ENCODE results near the gene MAP3K12.
"Not testable (repeated sequence)": the region's sequence is repeated elsewhere in the genome, so short reads cannot be mapped to it uniquely, and the experiment has no call there.

The MAP3K12 gene

DNA sequence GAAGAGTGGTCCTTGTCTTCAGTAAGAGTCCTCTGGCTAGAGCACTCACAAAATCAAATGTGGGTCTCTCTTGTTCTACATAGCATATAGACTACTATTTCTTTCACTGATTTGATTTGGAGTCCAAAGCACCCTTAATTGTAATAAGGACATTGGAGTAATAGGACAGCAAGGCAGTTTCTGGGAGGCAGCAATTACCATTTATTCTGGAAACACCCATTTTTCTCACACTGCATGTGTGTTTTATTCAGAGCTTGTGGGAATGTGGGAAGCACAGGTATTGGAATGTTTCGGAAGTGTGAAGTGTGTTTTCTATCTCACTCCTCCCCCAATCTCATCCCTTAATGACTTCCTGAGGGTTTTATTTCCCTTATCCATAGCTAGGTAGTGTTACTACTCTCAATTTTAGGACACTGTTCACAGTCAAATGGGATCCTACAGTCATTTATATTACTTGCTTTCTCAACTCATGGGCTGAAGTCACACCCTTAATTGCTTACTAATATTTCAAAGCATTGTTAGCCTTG is 27.1 kb downstream of the MAP3K12 start:
- DNase-seq (ENCODE audit: low read depth in 2 of 3, low spot score in 1 of 3): no peak

GRCh38 chr12:53468282-53468681 is 31.0 kb downstream of the MAP3K12 start:
- no peak for DNase-seq (ENCODE audit: low read depth in 2 of 3, low spot score in 1 of 3)

DNA sequence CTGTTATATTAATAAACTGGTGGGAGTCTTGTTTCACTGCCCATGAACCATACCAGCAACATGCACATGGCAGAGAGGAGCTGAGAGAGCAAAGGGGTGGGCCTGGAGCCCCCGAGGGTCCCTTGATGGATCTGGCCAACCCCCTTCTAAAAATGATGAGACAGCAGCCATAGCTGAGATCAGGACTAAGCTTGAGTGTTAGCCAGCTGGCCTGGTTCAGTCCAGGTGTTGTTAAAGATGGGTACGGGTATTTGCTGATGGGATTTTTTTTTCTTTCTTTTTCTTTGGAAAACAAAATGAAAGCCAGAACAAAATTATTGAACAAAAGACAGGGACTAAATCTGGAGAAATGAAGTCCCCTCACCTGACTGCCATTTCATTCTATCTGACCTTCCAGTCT is 31.4 kb downstream of the MAP3K12 start:
- DNase-seq (ENCODE audit: low read depth in 2 of 3, low spot score in 1 of 3): no peak

DNA sequence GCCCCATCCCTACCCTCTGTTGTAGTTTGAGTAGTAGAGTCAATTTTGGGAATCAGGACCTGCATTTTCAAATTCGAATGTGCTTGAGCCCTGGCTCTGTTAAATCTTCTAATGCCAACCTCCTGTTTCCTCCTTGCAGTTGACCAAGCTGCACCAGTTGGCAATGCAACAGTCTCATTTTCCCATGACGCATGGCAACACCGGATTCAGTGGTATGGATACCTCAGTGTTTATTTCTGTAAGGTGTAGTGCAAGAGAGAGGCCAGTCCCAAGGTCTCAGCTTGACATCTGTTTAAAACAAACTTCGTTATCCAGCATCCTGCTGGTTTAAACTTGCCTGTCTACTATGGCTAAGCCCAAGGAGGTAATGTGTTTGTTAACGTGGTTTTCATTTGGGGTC is 32.2 kb downstream of the MAP3K12 start:
- DNase-seq (ENCODE audit: low read depth in 2 of 3, low spot score in 1 of 3): no peak

DNA sequence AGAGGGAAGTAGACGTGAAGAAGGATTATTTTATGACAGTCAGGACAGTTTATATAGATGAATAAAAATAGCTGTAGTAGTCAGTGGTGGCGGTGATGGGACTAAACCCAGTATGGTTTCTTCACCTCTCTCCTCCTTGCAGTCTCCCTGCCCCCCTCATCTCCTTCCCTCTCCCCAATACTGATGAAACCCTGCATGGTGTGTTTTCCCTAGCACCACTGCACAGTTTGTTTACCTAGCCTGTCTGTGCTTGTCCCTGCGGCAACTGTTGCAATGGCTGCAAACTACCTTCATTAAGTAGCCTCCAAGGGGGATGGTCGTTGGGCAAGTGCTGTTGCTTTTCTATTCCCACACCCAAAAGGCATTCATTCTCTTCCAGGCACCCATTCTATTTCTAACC is 32.6 kb downstream of the MAP3K12 start:
- no peak for DNase-seq (ENCODE audit: low read depth in 2 of 3, low spot score in 1 of 3)

GRCh38 chr12:53465679-53466078 is 33.6 kb downstream of the MAP3K12 start:
- no peak for DNase-seq (ENCODE audit: low read depth in 2 of 3, low spot score in 1 of 3)

DNA sequence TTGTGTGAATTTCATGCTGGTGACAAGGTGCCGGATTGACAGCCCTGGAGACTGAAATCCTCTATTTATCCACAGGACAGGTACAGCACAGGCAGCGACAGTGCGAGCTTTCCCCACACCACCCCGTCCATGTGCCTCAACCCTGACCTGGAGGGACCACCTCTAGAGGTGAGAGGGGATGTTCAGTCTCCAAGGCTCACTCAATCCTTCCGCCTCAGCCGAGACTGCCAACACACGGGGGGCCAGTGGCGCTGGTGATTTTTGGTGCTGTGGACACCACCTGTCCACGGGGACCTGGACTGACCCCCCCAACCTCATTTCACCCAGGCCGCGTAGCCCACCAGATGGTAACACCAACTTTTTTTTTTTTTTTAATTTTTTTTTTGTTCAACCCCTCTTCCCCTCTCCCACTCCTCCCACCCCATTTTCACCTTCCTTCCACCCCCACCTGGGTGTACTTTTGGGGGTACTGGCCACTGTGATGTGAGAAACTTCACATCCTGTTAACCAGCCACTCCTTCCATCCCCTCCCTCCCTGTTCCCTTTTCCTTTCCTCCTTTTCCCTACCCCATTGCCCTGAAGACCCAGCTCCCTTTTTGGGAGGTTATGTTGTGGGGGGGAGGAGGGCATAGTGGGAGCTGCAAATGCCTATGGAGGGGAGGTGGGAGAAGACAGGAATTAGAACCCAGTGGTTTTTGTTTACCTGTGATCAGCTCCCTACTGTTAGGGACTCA is 34.4 kb downstream of the MAP3K12 start:
- DNase-seq (ENCODE audit: low read depth in 2 of 3, low spot score in 1 of 3): no peak

DNA sequence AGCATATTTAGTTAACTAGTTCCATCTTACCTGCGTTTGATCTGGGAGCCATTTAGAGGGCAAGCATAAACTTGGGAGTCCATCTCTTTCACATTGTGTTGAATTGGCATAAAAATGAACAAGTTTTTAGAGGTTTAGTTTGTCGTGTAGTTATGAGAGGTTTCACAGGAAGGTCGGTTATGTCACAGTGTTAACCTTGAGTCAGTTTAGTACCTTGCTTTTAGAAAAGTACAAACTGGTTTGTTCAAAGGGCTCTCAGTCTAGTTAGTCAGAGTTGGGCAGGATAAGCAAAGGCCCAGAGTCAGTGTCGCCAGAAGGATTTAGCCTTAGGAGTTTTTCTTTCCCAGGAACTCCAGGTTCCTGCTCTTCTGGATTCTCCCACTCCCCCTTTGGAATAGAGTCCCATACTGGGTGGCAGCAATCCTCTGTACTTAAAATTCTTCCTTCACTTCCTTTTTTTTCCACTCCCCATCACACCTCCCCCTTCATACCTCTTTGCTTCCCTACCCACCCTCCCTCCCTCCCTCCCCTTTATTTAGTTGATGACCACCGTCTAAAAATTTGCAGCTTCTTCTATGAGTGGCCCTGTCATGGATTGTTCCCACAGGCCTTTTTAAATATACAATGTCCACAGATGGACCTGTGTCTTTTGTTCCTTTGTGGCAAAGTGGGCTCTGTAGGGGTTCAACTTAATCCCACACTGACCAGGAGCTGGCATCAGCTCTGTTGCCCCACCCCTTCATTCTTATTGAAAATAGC is 35.3 kb downstream of the MAP3K12 start:
- no peak for DNase-seq (ENCODE audit: low read depth in 2 of 3, low spot score in 1 of 3)

GRCh38 chr12:53462935-53463334 is 36.3 kb downstream of the MAP3K12 start:
- DNase-seq (ENCODE audit: low read depth in 2 of 3, low spot score in 1 of 3): no peak

GRCh38 chr12:53461591-53461990 is 37.7 kb downstream of the MAP3K12 start:
- no peak for DNase-seq (ENCODE audit: low read depth in 2 of 3, low spot score in 1 of 3)

DNA sequence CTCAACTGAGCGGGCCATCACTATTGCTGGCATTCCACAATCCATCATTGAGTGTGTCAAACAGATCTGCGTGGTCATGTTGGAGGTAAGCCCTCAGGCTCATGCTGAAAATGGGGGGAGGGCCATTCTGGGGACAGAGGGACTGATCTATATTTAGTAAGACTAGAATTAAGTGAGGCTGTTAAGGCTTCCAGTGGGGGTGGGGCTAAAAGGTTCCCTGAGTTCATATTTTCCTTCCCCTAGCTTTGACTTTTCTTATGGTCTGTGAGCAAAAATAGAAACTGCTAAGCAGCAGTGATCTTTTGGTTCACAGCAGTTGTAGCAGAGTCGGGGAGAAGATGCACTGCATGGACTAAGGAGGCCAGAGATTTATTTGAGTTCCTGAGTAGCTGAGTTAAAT is 38.2 kb downstream of the MAP3K12 start:
- DNase-seq (ENCODE audit: low read depth in 2 of 3, low spot score in 1 of 3): no peak

DNA sequence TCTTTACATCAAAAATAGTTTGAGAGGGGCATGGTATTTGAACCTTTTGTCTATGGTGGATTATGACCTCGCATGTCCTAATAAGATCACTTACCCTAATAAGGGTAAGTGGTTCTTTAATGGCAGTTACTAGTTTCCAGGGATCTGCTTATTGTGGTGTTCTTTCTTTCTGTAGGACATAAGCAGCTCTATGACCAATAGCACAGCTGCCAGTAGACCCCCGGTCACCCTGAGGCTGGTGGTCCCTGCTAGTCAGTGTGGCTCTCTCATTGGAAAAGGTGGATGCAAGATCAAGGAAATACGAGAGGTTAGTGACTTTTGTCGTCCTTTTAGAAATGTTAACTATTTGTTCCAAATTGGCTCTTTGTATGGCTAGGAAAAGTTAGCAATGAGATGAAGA is 40.2 kb downstream of the MAP3K12 start:
- no peak for DNase-seq (ENCODE audit: low read depth in 2 of 3, low spot score in 1 of 3)

- no peak for DNase-seq (ENCODE audit: low read depth in 2 of 3, low spot score in 1 of 3)
Measured at GRCh38 chr12:53456654-53457366, 42.4 kb downstream of the MAP3K12 start.

DNA sequence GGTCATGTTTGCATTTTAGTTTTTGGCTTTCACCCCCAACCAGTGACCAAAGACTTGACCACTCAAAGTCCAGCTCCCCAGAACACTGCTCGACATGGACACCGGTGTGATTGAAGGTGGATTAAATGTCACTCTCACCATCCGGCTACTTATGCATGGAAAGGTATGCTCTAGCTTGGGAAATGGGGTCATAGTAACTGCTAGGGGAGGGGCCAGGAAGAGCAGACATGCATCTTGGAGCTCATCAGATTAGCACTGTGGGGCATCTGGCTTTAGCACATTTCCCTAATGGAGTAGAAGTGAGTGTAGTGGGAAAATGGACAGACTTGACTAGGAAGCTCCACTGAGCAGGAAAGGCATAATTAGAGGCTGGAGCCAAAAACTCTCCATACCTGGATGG is 44.6 kb downstream of the MAP3K12 start:
- no peak for DNase-seq (ENCODE audit: low read depth in 2 of 3, low spot score in 1 of 3)

- DNase-seq (ENCODE audit: low read depth in 2 of 3, low spot score in 1 of 3): no peak
Measured at GRCh38 chr12:53453953-53454640, 45.2 kb downstream of the MAP3K12 start.

- peak; percentile 47 to 59 (median 58) for DNase-seq (ENCODE audit: low read depth in 2 of 3, low spot score in 1 of 3)
Measured at GRCh38 chr12:53452159-53453077, 46.8 kb downstream of the MAP3K12 start.

- DNase-seq (ENCODE audit: low read depth in 2 of 3, low spot score in 1 of 3): peak; percentile 94 to 98 (median 96)
Measured at GRCh38 chr12:53451661-53452158, 47.5 kb downstream of the MAP3K12 start, which contains the start of gene PCBP2. Gene PCBP2 (plus strand): TSS chr12:53452102. CDS start chr12:53454801, 2,699 bp downstream.

DNA sequence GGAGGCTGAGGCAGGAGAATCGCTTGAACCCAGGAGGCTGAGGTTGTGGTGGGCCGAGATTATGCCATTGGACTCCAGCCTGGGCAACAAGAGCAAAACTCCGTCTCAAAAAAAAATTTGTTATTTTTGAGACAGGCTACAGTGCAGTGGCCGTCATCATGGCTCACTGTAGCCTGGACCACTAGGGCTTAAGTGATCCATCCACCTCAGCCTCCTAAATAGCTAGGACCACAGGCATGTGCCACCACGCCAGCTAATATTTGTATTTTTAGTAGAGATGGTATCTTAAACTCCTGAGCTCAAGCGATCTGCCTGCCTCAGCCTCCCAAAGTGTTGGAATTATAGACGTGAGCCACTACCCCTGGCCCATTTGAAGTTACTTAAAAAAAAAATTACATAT is 48.3 kb downstream of the MAP3K12 start:
- no peak for DNase-seq (ENCODE audit: low read depth in 2 of 3, low spot score in 1 of 3)

GRCh38 chr12:53444593-53445325 is 54.5 kb downstream of the MAP3K12 start:
- DNase-seq (ENCODE audit: low read depth in 2 of 3, low spot score in 1 of 3): not testable (repeated sequence)
